Esophagus muscularis mucosa (tissue), 3 donors: ENCODE results near the gene TMEM109.

Experiments
- EP300 ChIP-seq: sonication (generic); formaldehyde crosslinking; IDR thresholded peaks from one replicate; pipeline ENCODE4 v1.6.1; 2017; ENCODE audit warnings: antibody characterized with exemption
- TF ChIP-seq, protein P1 (sequence below), 3 experiments: fragments of 200-600 bp in 2 of 3; fragments of 450-650 bp in 1 of 3; sonication (generic) in 2 of 3; IDR thresholded peaks; one replicate each; pipeline ENCODE4 v1.5.1; 2017 to 2019; ENCODE audit warnings: antibody characterized with exemption in 3 of 3, mild to moderate bottlenecking in 2 of 3, moderate library complexity in 1 of 3

DNA sequence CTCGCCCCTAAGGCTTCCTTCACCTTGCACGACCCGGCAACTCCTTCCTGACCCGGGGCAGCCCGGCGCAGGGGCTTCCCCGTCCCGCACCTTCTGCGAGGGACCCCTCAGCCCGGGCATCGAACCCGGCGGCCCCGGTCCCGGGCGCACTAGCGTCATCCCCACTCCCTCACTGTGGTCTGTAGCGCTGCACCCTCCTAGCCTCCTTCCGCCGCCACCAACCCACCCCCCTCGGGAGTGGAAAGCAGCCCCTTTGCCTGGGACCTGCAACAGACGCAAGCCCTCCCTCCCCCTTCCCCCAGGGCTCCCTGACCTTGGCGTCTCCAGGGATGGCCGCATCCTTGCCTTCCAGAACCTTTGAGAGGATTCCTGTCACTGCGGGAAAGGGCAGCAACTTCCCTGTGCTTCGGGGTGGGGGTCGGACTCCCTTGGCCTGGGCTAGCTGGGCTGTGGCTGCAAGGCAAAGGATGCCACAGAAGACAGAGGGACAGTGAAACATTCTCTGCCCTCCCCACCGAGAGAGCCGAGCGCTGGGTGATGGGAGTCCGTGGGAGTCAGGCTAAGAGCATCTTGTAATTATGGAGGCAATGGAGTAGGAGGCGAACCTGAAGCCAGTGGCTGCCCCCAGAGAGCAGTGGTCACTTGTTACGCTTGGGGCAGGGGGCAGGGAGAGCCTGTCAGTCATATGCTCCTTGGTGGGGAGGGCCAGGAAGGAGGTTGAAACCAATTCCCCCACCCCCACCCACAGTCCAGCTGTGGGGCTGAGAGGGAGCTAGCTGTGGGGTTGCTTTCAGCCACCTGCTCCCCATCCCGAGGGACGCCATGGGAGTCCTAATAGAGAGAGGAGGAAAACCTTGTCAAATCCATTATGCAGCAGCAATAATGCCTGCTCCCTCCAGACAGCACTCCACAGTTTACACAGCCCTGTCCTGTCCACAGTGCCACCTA, 11.2 kb downstream of the TMEM109 start:
- no peak for TF ChIP-seq EP300
- TF ChIP-seq, protein P1, sequence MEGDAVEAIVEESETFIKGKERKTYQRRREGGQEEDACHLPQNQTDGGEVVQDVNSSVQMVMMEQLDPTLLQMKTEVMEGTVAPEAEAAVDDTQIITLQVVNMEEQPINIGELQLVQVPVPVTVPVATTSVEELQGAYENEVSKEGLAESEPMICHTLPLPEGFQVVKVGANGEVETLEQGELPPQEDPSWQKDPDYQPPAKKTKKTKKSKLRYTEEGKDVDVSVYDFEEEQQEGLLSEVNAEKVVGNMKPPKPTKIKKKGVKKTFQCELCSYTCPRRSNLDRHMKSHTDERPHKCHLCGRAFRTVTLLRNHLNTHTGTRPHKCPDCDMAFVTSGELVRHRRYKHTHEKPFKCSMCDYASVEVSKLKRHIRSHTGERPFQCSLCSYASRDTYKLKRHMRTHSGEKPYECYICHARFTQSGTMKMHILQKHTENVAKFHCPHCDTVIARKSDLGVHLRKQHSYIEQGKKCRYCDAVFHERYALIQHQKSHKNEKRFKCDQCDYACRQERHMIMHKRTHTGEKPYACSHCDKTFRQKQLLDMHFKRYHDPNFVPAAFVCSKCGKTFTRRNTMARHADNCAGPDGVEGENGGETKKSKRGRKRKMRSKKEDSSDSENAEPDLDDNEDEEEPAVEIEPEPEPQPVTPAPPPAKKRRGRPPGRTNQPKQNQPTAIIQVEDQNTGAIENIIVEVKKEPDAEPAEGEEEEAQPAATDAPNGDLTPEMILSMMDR (IDR thresholded peaks at IDR 0.05), result no peak
